ENCODE results near the gene STARD10. TPM values are rescaled to one million over a fixed set of nuclear protein-coding genes. Genes with fewer than 3 reads are reported as not detected.
A peak's percentile ranks its signal among the peaks of the same experiment; 100 is the strongest.

STARD10 gene
- total RNA-seq, 2 donors from 2014 or later, result 32.2 to 33.3 TPM

- no peak overlapping the region for H3K4me3 Mint-ChIP-seq
- Histone ChIP-seq H3K9ac (ENCODE audit: extremely low read depth, low read length, poor library complexity, severe bottlenecking) (no peak overlapping the region), H3K36me3 (ENCODE audit: control insufficient read depth, insufficient read depth, low read length) (peaks cover 20% of the 10 kb centered on the region), H3K9me3 (ENCODE audit: control insufficient read depth, low read length) (no peaks in the 10 kb centered on the region), H3K27me3 (ENCODE audit: control insufficient read depth, insufficient read depth, low read length, poor library complexity, severe bottlenecking) (no peaks in the 10 kb centered on the region), H3K4me1 (ENCODE audit: control insufficient read depth, insufficient read depth, low read length) (peaks cover 6% of the 10 kb centered on the region), H3K4me3 (ENCODE audit: low read length) (no peak overlapping the region), H3K27ac (ENCODE audit: low read depth, low read length) (no peak overlapping the region)
- H3K27me3 Mint-ChIP-seq (ENCODE audit: insufficient read depth), result no peaks in the 10 kb centered on the region
- 90 to 91% methylated on average over 2 to 3 of the region's 3 CpGs for whole genome bisulfite sequencing, 2 experiments (ENCODE audit: insufficient coverage in 1 of 2, insufficient read length in 1 of 2)
- H3K36me3 Mint-ChIP-seq (ENCODE audit: low read depth), result peaks cover 18% of the 10 kb centered on the region
- TF ChIP-seq, protein P1, sequence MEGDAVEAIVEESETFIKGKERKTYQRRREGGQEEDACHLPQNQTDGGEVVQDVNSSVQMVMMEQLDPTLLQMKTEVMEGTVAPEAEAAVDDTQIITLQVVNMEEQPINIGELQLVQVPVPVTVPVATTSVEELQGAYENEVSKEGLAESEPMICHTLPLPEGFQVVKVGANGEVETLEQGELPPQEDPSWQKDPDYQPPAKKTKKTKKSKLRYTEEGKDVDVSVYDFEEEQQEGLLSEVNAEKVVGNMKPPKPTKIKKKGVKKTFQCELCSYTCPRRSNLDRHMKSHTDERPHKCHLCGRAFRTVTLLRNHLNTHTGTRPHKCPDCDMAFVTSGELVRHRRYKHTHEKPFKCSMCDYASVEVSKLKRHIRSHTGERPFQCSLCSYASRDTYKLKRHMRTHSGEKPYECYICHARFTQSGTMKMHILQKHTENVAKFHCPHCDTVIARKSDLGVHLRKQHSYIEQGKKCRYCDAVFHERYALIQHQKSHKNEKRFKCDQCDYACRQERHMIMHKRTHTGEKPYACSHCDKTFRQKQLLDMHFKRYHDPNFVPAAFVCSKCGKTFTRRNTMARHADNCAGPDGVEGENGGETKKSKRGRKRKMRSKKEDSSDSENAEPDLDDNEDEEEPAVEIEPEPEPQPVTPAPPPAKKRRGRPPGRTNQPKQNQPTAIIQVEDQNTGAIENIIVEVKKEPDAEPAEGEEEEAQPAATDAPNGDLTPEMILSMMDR (conservative IDR thresholded peaks at IDR 0.05), result no peak
- H3K9me3 Mint-ChIP-seq, result no peaks in the 10 kb centered on the region
- DNase-seq, result no peak
- peak overlapping the region; percentile 48 for H3K27ac Mint-ChIP-seq
- H3K4me1 Mint-ChIP-seq, result peaks cover 21% of the 10 kb centered on the region
Measured at GRCh38 chr11:72720047-72720446, 73.8 kb downstream of the STARD10 start.

DNA sequence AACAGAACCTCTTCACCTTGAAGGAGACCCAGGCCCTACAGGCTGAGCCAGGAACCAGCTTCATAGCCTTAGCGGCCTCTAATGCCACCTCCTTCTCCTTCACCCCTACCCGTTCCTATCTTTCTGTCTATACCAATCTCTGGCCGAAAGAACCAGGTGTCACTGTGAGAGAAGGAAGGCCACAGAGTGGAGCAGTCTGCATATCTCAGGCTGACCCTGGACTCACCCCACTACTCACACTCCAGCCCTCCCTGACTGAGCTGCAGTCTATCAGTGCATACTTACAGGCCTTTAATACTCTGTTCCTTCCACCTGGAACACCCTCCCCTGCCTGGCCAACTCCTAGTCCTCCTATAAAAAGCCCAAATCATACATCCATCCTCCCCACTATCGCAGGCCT lies 74.3 kb downstream of the STARD10 start:
- H3K4me3 Mint-ChIP-seq, result no peak overlapping the region
- no peak overlapping the region for H3K4me3 ChIP-seq (ENCODE audit: low read length)
- DNase-seq, result no peak
- peaks cover 21% of the 10 kb centered on the region for H3K4me1 Mint-ChIP-seq
- 95% methylated on average over 4 of the region's 4 CpGs; no CpG with 5 or more reads in 1 of the 2 experiments for WGBS, 2 experiments (ENCODE audit: insufficient coverage in 1 of 2, insufficient read length in 1 of 2)
- H3K27me3 Mint-ChIP-seq (ENCODE audit: insufficient read depth), result no peaks in the 10 kb centered on the region
- peak overlapping the region; percentile 48 for H3K27ac Mint-ChIP-seq
- H3K27ac ChIP-seq (ENCODE audit: low read depth, low read length), result no peak overlapping the region
- no peaks in the 10 kb centered on the region for H3K27me3 ChIP-seq (ENCODE audit: control insufficient read depth, insufficient read depth, low read length, poor library complexity, severe bottlenecking)
- H3K4me1 ChIP-seq (ENCODE audit: control insufficient read depth, insufficient read depth, low read length), result peaks cover 6% of the 10 kb centered on the region
- H3K9me3 ChIP-seq (ENCODE audit: control insufficient read depth, low read length), result no peaks in the 10 kb centered on the region
- H3K9me3 Mint-ChIP-seq, result no peaks in the 10 kb centered on the region
- H3K9ac ChIP-seq (ENCODE audit: extremely low read depth, low read length, poor library complexity, severe bottlenecking), result no peak overlapping the region
- H3K36me3 Mint-ChIP-seq (ENCODE audit: low read depth), result peaks cover 22% of the 10 kb centered on the region
- TF ChIP-seq, protein P1 (conservative IDR thresholded peaks at IDR 0.05), result no peak
- peaks cover 20% of the 10 kb centered on the region for H3K36me3 ChIP-seq (ENCODE audit: control insufficient read depth, insufficient read depth, low read length)

DNA sequence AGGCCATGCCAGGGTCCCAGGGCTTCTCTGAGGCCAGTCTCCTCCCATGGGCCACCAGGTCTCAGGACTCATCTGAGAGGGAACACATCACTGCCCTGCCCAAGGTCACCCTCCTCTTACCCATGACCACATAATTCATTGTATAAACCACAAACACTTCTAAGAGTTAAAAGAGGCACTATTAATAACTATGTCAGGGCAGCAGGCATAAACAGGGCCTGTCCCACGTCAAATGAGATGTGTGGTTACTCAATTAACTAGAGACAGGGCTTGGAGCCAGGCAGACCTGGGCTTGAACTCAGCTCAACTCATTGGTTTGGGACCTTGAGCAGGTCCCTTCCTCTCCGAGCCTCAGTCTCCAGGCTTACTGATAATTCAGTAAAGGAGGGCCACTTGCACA lies 74.7 kb downstream of the STARD10 start:
- Histone ChIP-seq H3K27ac (ENCODE audit: low read depth, low read length) (no peak overlapping the region), H3K9me3 (ENCODE audit: control insufficient read depth, low read length) (no peaks in the 10 kb centered on the region), H3K36me3 (ENCODE audit: control insufficient read depth, insufficient read depth, low read length) (peaks cover 20% of the 10 kb centered on the region), H3K9ac (ENCODE audit: extremely low read depth, low read length, poor library complexity, severe bottlenecking) (no peak overlapping the region), H3K4me3 (ENCODE audit: low read length) (no peak overlapping the region), H3K4me1 (ENCODE audit: control insufficient read depth, insufficient read depth, low read length) (peaks cover 6% of the 10 kb centered on the region), H3K27me3 (ENCODE audit: control insufficient read depth, insufficient read depth, low read length, poor library complexity, severe bottlenecking) (no peaks in the 10 kb centered on the region)
- TF ChIP-seq, protein P1 (conservative IDR thresholded peaks at IDR 0.05), result no peak
- H3K27ac Mint-ChIP-seq, result no peak overlapping the region
- no peak overlapping the region for H3K4me3 Mint-ChIP-seq
- peaks cover 26% of the 10 kb centered on the region for H3K36me3 Mint-ChIP-seq (ENCODE audit: low read depth)
- peaks cover 21% of the 10 kb centered on the region for H3K4me1 Mint-ChIP-seq
- H3K9me3 Mint-ChIP-seq, result no peaks in the 10 kb centered on the region
- no peak for DNase-seq
- H3K27me3 Mint-ChIP-seq (ENCODE audit: insufficient read depth), result no peaks in the 10 kb centered on the region
- WGBS, 2 experiments (ENCODE audit: insufficient coverage in 1 of 2, insufficient read length in 1 of 2), result 88 to 94% methylated on average over 2 of the region's 2 CpGs

Measured in endodermal cell (in vitro differentiated cells).